Brain microvascular endothelial cell (primary cell): ENCODE results near the gene DISP2.

Source experiments
- DNase-seq: peaks from one replicate; pipeline ENCODE4 v3.0.0-alpha.2; 2020
- H3K27ac ChIP-seq: fragments of 250-450 bp; sonication (Bioruptor Pico); 2 replicates; pipeline ENCODE4 v1.5.1; 2020; ENCODE audit warnings: mild to moderate bottlenecking, moderate library complexity
- H3K27me3 ChIP-seq: fragments of 250-450 bp; sonication (Bioruptor Pico); replicated peaks from 2 replicates; pipeline ENCODE4 v1.5.1; 2020; ENCODE audit warnings: mild to moderate bottlenecking
- H3K36me3 ChIP-seq: fragments of 250-450 bp; sonication (Bioruptor Pico); replicated peaks from 2 replicates; pipeline ENCODE4 v1.5.1; 2020; ENCODE audit warnings: mild to moderate bottlenecking
- H3K4me3 ChIP-seq: 2 replicates; pipeline ENCODE4 v1.5.1; 2011; ENCODE audit warnings: low read depth, mild to moderate bottlenecking, control low read depth, low read length, moderate library complexity
- in situ Hi-C: cut with HindIII; loops from 2 replicates; pipeline ENCODE4 v1.10.0; 2017; ENCODE audit warnings: low sequenced_read_pairs, low pct_ligation_motif_present
- TF ChIP-seq, protein P1 (sequence below): IDR thresholded peaks from 2 replicates; pipeline ENCODE4 v1.5.1; 2011; ENCODE audit warnings: low read depth, mild to moderate bottlenecking, moderate library complexity, low read length, control low read depth, inconsistent platforms; ENCODE audit errors: missing control alignments

Gene DISP2

DNA sequence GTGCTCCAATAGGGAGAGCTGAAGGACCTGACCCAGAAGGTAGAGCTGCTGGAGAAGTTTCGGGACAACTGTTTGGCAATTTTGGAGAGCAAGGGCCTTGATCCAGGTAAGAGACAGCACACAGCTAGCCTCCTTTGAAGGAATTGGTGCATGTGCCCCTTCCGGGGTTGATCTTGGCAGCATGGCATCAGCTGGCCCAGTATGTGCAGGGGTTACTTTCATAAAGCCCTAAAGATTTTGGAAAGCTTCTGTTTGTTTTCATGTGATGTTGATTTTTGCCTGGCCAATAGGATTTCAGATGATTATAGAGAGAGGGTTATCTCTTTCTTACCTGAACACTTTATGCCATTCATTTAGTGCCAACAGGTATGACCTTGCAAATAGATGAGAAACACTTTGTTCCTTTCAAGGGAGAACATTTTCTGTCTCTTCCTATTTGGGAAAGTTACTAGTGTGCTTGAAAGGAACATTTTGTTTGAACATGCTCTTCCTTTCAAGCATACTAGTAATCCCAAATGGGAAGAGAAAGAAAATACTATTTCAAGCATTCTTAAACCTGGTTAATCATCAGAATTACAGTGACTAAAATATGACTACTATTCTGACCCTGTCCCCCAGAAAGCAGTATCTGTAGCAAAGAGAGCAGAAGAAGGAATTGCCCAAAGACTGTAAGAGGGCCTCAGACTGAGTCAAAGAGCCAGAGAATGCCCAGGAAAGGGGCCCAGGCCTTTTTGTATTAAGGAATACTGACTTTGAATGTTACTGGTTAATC, 32.0 kb downstream of the DISP2 start:
- Histone ChIP-seq H3K27me3 (no peaks in the 10 kb centered on the region), H3K4me3 (no peak overlapping the region), H3K36me3 (peaks cover 54% of the 10 kb centered on the region), H3K27ac (no peak overlapping the region)
- in situ Hi-C loops, result no loop called here
- no peak for DNase-seq
- TF ChIP-seq, protein P1, sequence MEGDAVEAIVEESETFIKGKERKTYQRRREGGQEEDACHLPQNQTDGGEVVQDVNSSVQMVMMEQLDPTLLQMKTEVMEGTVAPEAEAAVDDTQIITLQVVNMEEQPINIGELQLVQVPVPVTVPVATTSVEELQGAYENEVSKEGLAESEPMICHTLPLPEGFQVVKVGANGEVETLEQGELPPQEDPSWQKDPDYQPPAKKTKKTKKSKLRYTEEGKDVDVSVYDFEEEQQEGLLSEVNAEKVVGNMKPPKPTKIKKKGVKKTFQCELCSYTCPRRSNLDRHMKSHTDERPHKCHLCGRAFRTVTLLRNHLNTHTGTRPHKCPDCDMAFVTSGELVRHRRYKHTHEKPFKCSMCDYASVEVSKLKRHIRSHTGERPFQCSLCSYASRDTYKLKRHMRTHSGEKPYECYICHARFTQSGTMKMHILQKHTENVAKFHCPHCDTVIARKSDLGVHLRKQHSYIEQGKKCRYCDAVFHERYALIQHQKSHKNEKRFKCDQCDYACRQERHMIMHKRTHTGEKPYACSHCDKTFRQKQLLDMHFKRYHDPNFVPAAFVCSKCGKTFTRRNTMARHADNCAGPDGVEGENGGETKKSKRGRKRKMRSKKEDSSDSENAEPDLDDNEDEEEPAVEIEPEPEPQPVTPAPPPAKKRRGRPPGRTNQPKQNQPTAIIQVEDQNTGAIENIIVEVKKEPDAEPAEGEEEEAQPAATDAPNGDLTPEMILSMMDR, result no peak

DNA sequence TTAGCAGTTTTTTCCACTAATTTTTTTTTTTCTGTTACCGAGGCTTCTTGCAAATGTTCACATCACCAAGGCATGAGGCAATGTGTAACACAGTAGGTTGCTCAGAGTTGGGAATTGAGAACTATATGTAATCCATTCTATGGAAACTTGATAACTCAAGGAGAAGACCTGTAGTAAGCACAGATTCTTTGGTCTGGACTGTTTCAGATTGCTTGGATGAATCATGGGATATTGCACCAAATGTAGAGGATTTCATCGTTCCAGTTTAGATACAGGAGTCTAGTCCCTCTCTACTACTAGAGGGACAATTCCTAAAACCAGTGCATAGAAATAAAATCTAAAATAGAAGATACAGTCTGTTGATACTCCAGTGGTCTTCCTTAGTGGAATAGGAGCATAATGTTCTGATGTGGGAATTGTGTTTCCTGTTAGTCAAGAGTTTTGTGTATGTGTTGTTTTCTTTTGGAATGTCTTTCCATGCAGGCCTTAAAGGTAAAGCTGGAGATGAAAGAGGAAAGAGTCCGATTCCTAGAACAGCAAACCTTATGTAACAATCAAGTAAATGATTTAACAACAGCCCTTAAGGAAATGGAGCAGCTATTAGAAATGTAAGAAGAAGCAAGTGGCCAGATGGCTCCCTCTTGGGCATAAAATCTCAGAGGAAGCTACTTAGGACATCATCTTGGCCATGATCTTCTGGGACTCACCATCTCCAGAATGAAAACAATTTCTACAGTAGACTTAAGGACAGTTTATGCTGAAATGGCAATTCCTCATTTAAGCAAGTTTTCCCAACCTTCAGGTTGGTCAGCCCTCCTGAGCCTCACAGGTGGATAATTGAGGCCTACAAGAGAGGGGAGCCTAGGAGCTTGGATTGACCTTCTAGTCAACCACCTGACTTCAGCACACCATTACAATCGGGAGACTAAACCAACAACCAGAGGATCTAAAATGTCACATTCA, 35.2 kb downstream of the DISP2 start:
- Histone ChIP-seq H3K4me3 (no peak overlapping the region), H3K36me3 (peaks cover 39% of the 10 kb centered on the region), H3K27ac (no peak overlapping the region), H3K27me3 (no peaks in the 10 kb centered on the region)
- TF ChIP-seq, protein P1, result no peak
- in situ Hi-C loops, result no loop called here
- no peak for DNase-seq

DNA sequence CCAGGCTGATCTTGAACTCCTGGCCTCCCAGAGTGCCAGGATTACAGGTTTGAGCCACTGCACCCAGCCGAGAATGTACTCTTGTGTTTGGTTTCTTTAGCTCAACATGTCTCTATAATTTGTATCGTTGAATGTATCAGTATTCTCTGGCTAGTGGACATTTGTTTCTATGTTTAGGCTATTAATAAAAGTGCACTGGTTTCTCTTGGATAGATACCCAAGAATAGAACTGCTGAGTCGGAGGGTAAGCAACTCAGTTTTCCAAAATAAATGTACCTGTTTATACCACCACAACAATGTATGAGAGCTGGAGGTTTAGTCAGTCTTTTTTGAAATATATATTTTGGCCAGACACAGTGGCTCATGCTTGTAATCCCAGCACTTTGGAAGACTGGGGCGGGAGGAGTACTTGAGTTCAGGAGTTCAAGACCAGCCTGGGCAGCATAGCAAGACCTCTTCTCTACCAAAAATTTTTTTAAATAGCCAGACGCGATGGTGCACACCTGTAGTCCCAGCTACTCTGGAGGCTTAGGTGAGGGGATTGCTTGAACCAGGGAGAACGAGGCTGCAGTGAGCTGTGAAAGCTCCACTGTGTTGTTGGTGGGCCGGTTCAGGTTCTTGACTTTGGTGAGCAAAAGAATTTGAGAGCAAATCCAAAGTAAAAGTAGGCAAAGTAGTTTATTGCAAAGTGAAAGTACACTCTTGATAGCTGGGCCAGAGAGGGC, 39.8 kb downstream of the DISP2 start:
- TF ChIP-seq, protein P1, result no peak
- H3K4me3 ChIP-seq, result no peak overlapping the region

DNA sequence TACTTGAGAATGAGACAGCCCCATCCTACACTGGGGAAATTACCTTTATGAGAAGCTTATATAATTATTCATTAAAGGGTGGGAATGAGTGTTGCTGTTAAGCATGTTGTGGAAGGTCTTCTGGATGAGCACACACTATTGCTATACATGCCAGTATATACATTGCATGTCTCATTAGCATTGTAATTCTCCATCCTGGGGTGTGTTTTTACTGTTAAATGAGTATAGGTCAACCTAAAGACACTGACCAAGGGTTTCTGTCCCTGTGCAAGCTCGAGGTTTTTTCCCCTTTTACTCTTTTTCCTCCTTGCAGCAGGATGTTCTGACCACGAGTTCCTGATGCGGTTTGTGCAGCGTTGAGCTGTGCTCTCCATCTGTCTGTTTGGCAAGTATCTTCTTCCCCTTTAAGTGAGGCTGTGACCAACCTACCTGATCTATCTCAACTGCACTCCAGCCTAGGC, 40.4 kb downstream of the DISP2 start:
- no peaks in the 10 kb centered on the region for H3K27me3 ChIP-seq
- no peak overlapping the region for H3K27ac ChIP-seq
- H3K36me3 ChIP-seq, result peaks cover 8% of the 10 kb centered on the region
- TF ChIP-seq, protein P1, result no peak
- no peak for DNase-seq
- in situ Hi-C loops, result no loop called here
- H3K4me3 ChIP-seq, result no peak overlapping the region

More for the DNA sequence above, 39.8 kb downstream of the DISP2 start:
- Histone ChIP-seq H3K27me3 (no peaks in the 10 kb centered on the region), H3K36me3 (peaks cover 13% of the 10 kb centered on the region), H3K27ac (no peak overlapping the region)
- in situ Hi-C loops, result no loop called here
- DNase-seq, result no peak

DNA sequence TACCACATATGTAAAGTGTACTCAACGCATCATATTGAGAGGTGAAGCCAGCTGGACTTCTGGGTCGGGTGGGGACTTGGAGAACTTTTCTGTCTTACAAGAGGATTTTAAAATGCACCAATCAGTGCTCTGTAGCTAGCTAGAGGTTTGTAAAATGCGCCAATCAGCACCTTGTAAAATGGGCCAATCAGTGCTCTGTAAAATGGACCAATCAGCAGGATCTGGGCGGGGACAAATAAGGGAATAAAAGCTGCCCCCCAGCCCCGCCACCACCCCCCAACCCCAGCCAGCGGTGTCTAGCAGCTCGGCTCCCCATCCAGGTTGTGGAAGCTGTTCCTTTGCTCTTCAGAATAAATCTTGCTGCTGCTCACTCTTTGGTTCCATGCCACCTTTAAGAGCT, 41.4 kb downstream of the DISP2 start:
- in situ Hi-C loops, result no loop called here
- Histone ChIP-seq H3K4me3 (no peak overlapping the region), H3K36me3 (no peaks in the 10 kb centered on the region), H3K27ac (no peak overlapping the region), H3K27me3 (no peaks in the 10 kb centered on the region)
- DNase-seq, result no peak
- TF ChIP-seq, protein P1, result no peak
